Activated B cell treated with CpG ODN at 0.5 μM for 24 hours (primary cell): Measurements from ENCODE around the gene NT5DC1. TPM values are rescaled to one million over a fixed set of nuclear protein-coding genes. Genes with fewer than 3 reads are reported as not detected.

Experiments
- ATAC-seq: fragments of 200-7000 bp; cut with Tn5 transposase; one replicate; pipeline ENCODE4 v1.10.0; 2021; ENCODE audit warnings: low read depth, mild to moderate bottlenecking, moderate library complexity
- CTCF ChIA-PET: fragments of 350-600 bp; sonication (Branson Sonifier 250); formaldehyde crosslinking; loops from one replicate; lab custom pipeline; 2021; ENCODE audit warnings: antibody characterized with exemption; lab: Charles Lee
- POLR2A ChIA-PET: fragments of 350-600 bp; sonication (Branson Sonifier 250); formaldehyde crosslinking; loops from one replicate; lab custom pipeline; 2021; ENCODE audit warnings: antibody characterized with exemption; lab: Charles Lee
- DNase-seq: peaks from one replicate; pipeline ENCODE4 v3.0.0; 2022
- H3K27ac Mint-ChIP-seq: one replicate; pipeline ENCODE4 v1.8.0; 2020; ENCODE audit warnings: mixed read lengths
- H3K27me3 Mint-ChIP-seq: one replicate; pipeline ENCODE4 v1.8.0; 2021; ENCODE audit warnings: mixed read lengths
- H3K36me3 Mint-ChIP-seq: one replicate; pipeline ENCODE4 v1.8.0; 2021; ENCODE audit warnings: low read depth, mixed read lengths
- H3K4me1 Mint-ChIP-seq: one replicate; pipeline ENCODE4 v1.8.0; 2021; ENCODE audit warnings: mixed read lengths
- H3K4me3 Mint-ChIP-seq: one replicate; pipeline ENCODE4 v1.8.0; 2020; ENCODE audit warnings: mild to moderate bottlenecking, mixed read lengths
- H3K9me3 Mint-ChIP-seq: one replicate; pipeline ENCODE4 v1.8.0; 2020; ENCODE audit warnings: mixed read lengths
- intact Hi-C: fragments of 100-400 bp; cut with micrococcal nuclease; formaldehyde crosslinking; loops from one replicate; pipeline ENCODE4 v1.15.1; 2024
- total RNA-seq: library from RNA; stranded (reverse); gene quantifications from 2 replicates; pipeline ENCODE4 v1.2.3, GENCODE V29; 2022
- TF ChIP-seq, protein P1 (sequence below): fragments of 200-600 bp; IDR thresholded peaks from one replicate; pipeline ENCODE4 v1.8.0; 2022; ENCODE audit warnings: antibody characterized with exemption, mild to moderate bottlenecking

NT5DC1 gene
- total RNA-seq, 1 donor from 2014 or later: 59.9 TPM

DNA sequence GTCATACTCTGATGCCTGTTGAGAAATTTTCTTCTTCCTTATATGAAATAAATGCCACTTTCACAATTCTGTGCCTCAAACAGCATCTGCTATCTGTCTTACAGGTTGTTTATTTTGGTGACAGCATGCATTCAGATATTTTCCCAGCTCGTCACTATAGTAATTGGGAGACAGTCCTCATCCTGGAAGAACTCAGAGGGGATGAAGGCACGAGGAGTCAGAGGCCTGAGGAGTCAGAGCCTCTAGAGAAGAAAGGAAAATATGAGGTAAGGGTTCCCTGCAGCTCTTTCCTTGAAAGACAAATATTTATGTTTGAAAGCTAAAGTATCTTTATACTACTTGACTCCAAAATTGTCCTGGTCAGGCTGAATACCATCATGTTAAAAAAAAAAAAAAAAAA is 137.4 kb downstream of the NT5DC1 start:
- DNase-seq: no peak
- Mint-ChIP-seq H3K4me3 (no peak overlapping the region), H3K27me3 (no peaks in the 10 kb centered on the region), H3K9me3 (no peaks in the 10 kb centered on the region), H3K36me3 (peaks cover 41% of the 10 kb centered on the region), H3K4me1 (no peaks in the 10 kb centered on the region), H3K27ac (no peak overlapping the region)
- POLR2A ChIA-PET: no interaction called here
- intact Hi-C loops: no loop called here
- TF ChIP-seq, protein P1, sequence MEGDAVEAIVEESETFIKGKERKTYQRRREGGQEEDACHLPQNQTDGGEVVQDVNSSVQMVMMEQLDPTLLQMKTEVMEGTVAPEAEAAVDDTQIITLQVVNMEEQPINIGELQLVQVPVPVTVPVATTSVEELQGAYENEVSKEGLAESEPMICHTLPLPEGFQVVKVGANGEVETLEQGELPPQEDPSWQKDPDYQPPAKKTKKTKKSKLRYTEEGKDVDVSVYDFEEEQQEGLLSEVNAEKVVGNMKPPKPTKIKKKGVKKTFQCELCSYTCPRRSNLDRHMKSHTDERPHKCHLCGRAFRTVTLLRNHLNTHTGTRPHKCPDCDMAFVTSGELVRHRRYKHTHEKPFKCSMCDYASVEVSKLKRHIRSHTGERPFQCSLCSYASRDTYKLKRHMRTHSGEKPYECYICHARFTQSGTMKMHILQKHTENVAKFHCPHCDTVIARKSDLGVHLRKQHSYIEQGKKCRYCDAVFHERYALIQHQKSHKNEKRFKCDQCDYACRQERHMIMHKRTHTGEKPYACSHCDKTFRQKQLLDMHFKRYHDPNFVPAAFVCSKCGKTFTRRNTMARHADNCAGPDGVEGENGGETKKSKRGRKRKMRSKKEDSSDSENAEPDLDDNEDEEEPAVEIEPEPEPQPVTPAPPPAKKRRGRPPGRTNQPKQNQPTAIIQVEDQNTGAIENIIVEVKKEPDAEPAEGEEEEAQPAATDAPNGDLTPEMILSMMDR: no peak
- CTCF ChIA-PET: no interaction called here
- ATAC-seq: no peak

DNA sequence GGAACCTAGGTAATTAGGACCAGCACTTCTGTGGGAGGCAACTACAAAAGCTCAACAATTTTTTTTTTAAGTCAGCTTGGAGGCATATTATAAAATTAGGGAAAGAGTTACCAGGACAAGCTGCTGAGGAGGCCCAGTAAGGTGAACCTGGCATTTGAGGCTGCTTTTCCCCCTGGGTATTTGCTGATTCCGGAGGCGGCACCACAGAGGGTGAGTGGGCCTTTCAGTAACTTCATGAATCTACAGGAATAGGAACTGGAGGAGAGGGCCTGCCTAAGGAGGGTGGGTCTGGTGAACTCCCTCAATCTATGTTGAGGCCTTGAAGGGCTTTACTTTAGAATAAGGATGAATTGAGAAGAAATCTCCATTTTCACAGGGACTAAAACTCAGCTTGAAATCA is 138.6 kb downstream of the NT5DC1 start:
- H3K4me1 Mint-ChIP-seq: no peaks in the 10 kb centered on the region
- H3K27me3 Mint-ChIP-seq: no peaks in the 10 kb centered on the region
- no peak overlapping the region for H3K27ac Mint-ChIP-seq
- ATAC-seq (no peak), DNase-seq (no peak)
- TF ChIP-seq, protein P1: no peak
- POLR2A ChIA-PET: no interaction called here
- CTCF ChIA-PET: no interaction called here
- no peak overlapping the region for H3K4me3 Mint-ChIP-seq
- intact Hi-C loops: no loop called here
- no peaks in the 10 kb centered on the region for H3K9me3 Mint-ChIP-seq
- H3K36me3 Mint-ChIP-seq: peaks cover 43% of the 10 kb centered on the region

DNA sequence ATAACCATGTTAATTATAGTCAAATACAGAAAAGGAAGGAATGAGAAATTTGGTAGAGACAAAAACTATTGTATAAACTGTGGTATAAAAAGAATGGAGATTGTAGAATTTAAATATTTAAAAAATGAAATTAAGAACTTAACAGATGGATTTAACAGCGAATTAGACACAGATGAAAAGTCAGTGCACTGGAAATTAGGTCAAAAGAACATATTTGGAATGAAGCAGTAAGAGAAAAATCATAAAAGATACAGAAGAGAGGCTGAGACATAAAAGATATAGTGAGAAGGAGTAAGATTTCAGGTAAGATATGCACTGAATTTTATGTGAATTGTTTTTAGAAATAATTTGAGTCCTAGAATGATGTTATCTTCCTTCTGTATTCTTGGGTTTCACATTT is 139.2 kb downstream of the NT5DC1 start:
- Mint-ChIP-seq H3K4me1 (no peaks in the 10 kb centered on the region), H3K27ac (no peak overlapping the region), H3K27me3 (no peaks in the 10 kb centered on the region), H3K36me3 (peaks cover 45% of the 10 kb centered on the region), H3K9me3 (no peaks in the 10 kb centered on the region), H3K4me3 (no peak overlapping the region)
- POLR2A ChIA-PET: no interaction called here
- TF ChIP-seq, protein P1: no peak
- intact Hi-C loops: no loop called here
- ATAC-seq (no peak), DNase-seq (no peak)
- CTCF ChIA-PET: no interaction called here

DNA sequence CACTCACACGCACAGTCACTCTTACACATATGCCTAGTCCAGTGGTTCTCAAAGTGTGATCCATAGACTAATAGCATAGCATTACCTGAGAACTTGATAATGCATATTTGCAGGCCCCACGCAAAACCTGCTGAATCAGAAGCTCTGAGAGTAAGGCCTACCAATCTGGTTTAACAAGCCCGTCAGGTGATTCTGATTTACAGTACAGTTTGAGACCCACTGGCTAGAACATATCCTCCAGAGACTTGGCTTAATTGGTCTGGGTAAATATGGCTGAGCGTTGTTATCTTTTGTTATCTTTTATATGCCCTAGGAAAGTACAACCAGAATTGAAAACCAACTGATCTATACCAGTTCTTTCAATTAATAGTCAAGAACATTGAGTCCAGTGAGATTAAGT is 143.6 kb downstream of the NT5DC1 start:
- POLR2A ChIA-PET: interaction anchor here (1.6 kb wide), 1 partner anchor 143 kb away, joined by 5 read pairs; the partner anchor contains the start of gene NT5DC1
- no peak overlapping the region for H3K4me3 Mint-ChIP-seq
- peaks cover 5% of the 10 kb centered on the region for H3K4me1 Mint-ChIP-seq
- peaks cover 21% of the 10 kb centered on the region for H3K36me3 Mint-ChIP-seq
- no peak for DNase-seq
- no peaks in the 10 kb centered on the region for H3K27me3 Mint-ChIP-seq
- TF ChIP-seq, protein P1: no peak
- intact Hi-C loops: no loop called here
- no peak for ATAC-seq
- CTCF ChIA-PET: no interaction called here
- no peak overlapping the region for H3K27ac Mint-ChIP-seq
- no peaks in the 10 kb centered on the region for H3K9me3 Mint-ChIP-seq

DNA sequence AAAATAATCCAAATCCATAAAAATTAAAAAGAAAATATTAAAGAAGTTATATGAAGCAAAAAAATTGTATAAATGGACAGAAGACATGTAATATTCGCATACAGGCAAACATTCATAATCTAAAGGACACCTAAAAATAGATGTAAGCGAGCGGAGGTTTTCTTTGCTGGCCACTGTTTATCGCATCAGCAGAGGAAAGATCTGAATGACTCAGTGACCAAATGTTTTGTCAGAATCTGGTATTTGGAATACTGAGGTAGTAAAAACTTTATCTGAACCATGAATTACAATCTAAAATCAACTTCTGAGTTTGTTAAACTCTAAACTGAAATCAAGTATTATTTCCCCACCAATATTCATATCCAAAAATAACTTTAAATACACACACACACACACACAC is 145.4 kb downstream of the NT5DC1 start:
- intact Hi-C loops: no loop called here
- no peak for ATAC-seq
- H3K9me3 Mint-ChIP-seq: no peaks in the 10 kb centered on the region
- ChIA-PET CTCF (interaction anchor here (1.0 kb wide), 1 partner anchor 22 kb away, joined by 3 read pairs; no protein-coding TSS in a partner anchor), POLR2A (no interaction called here)
- peaks cover 5% of the 10 kb centered on the region for H3K4me1 Mint-ChIP-seq
- H3K36me3 Mint-ChIP-seq: peaks cover 15% of the 10 kb centered on the region
- H3K27ac Mint-ChIP-seq: no peak overlapping the region
- no peak overlapping the region for H3K4me3 Mint-ChIP-seq
- TF ChIP-seq, protein P1: no peak
- H3K27me3 Mint-ChIP-seq: no peaks in the 10 kb centered on the region
- DNase-seq: no peak
